Measurements from ENCODE around the gene ERVMER34-1.

ERVMER34-1 gene

GRCh38 chr4:52750819-52751486 is at the start of gene ERVMER34-1:
Gene ERVMER34-1, minus strand, starts transcription at chr4:52751425. Its CDS starts 5,905 bp downstream, at chr4:52745520.
- DNase-seq: no peak

- DNase-seq: no peak
Observed at GRCh38 chr4:52799813-52800212, 48.6 kb upstream of the ERVMER34-1 start.

GRCh38 chr4:52795533-52795932 is 44.3 kb upstream of the ERVMER34-1 start:
- no peak for DNase-seq

- DNase-seq: no peak
Observed at GRCh38 chr4:52791936-52792335, 40.7 kb upstream of the ERVMER34-1 start.

- DNase-seq: no peak
Observed at GRCh38 chr4:52789774-52790173, 38.5 kb upstream of the ERVMER34-1 start.

- DNase-seq: no peak
Observed at GRCh38 chr4:52788806-52789205, 37.6 kb upstream of the ERVMER34-1 start.

- DNase-seq: no peak
Observed at GRCh38 chr4:52783069-52783468, 31.8 kb upstream of the ERVMER34-1 start.

- no peak for DNase-seq
Observed at GRCh38 chr4:52780617-52781354, 29.6 kb upstream of the ERVMER34-1 start.

- no peak for DNase-seq
Observed at GRCh38 chr4:52780206-52780605, 29.0 kb upstream of the ERVMER34-1 start.

- no peak for DNase-seq
Observed at GRCh38 chr4:52760256-52760655, 9.0 kb upstream of the ERVMER34-1 start.

GRCh38 chr4:52755426-52755825 is 4.2 kb upstream of the ERVMER34-1 start:
- no peak for DNase-seq

GRCh38 chr4:52752936-52753335 is 1.7 kb upstream of the ERVMER34-1 start:
- DNase-seq: no peak

GRCh38 chr4:52751487-52751911 is 274 bp upstream of the ERVMER34-1 start:
- no peak for DNase-seq

GRCh38 chr4:52750213-52750612 is 1.0 kb downstream of the ERVMER34-1 start:
- no peak for DNase-seq

GRCh38 chr4:52748432-52748831 is 2.8 kb downstream of the ERVMER34-1 start:
- DNase-seq: no peak

- no peak for DNase-seq
Observed at GRCh38 chr4:52744588-52744987, 6.6 kb downstream of the ERVMER34-1 start.

GRCh38 chr4:52743444-52744019 is 7.7 kb downstream of the ERVMER34-1 start:
- DNase-seq: no peak

GRCh38 chr4:52729586-52729985 is 21.6 kb downstream of the ERVMER34-1 start:
- DNase-seq: no peak

- DNase-seq: no peak
Observed at GRCh38 chr4:52728691-52729240, 22.5 kb downstream of the ERVMER34-1 start.

GRCh38 chr4:52726826-52727580 is 24.2 kb downstream of the ERVMER34-1 start:
- no peak for DNase-seq

- peak; percentile 86 for DNase-seq
Observed at GRCh38 chr4:52721968-52722815, 29.0 kb downstream of the ERVMER34-1 start.

GRCh38 chr4:52718123-52718522 is 33.1 kb downstream of the ERVMER34-1 start:
- no peak for DNase-seq

Measured in activated CD4-positive, alpha-beta T cell treated with anti-CD3 and anti-CD28 coated beads, Interleukin-2, amount 50 U/mL, for 1 hour (primary cell).